Measurements from ENCODE around the gene NACC2.

DNA sequence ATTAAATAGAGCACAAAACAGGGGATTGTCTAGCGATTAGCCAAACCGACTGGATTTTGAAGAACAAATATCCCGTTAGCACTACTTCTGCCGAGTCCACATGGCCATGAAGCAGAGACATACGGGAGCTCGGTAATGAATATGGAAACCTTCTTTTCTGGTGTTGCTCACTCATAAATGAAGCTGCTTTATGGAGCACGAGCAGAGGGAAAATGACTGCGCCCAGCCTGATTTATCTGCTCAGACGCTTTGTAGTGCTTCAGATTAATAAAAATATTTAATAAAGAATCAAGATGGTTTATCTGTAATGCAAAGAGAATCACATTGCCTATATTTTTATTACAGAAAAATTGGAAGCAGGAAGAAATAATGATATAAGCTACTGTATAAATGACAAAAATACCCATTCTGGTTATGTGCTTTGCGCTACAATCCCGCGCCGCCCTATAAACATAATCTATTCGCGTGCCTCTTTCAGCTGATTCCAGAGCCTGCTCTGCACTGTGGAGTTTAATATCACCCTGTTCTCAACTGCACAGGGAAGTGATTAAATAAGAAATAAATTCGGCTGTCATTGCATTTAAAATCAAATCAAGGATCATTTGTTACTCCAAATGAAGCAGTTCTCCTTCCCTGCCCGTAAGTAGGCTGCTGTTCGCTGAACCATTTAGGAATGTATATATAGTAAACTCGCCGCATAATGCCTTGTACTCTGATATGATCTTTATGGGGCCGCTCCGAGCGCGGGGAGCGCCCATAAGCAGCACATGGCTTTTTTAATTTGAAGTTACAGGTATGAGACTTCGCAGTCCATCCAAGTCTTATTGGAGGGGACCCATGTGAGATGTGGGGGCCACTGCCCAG, 111.6 kb downstream of the NACC2 start:
- TF ChIP-seq, protein P1, sequence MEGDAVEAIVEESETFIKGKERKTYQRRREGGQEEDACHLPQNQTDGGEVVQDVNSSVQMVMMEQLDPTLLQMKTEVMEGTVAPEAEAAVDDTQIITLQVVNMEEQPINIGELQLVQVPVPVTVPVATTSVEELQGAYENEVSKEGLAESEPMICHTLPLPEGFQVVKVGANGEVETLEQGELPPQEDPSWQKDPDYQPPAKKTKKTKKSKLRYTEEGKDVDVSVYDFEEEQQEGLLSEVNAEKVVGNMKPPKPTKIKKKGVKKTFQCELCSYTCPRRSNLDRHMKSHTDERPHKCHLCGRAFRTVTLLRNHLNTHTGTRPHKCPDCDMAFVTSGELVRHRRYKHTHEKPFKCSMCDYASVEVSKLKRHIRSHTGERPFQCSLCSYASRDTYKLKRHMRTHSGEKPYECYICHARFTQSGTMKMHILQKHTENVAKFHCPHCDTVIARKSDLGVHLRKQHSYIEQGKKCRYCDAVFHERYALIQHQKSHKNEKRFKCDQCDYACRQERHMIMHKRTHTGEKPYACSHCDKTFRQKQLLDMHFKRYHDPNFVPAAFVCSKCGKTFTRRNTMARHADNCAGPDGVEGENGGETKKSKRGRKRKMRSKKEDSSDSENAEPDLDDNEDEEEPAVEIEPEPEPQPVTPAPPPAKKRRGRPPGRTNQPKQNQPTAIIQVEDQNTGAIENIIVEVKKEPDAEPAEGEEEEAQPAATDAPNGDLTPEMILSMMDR (IDR thresholded peaks at IDR 0.05): no peak
- TF ChIP-seq ZFX (IDR thresholded peaks at IDR 0.05; ENCODE audit: borderline replicate concordance): no peak

Measured in 22Rv1 (cell line).